ENCODE measurements around the gene FAM193B. TPM values are rescaled to one million over a fixed set of nuclear protein-coding genes. Genes with fewer than 3 reads are reported as not detected.

FAM193B gene
- total RNA-seq, 3 donors from 2014 or later = 35.4 to 81.5 (median 77.0) TPM

DNA sequence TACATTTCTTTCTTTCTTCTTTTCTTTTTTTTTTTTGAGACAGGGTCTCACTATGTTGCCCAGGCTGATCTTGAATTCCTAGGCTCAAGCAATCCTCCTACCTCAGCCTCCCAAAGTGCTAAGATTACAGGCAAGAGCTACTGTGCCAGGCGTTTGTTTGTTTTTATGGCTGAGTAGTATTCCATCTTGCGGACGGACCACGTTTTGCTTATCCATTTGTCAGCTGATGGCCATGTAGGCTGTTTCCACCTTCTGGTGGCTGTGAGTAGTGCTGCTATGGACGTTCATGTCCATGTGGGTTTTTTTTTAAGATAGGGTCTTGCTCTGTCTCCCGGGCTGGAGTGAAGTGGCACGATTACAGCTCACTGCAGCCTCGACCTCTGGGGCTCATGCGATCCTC lies 47.2 kb downstream of the FAM193B start:
- Histone ChIP-seq H3K27ac (no peak overlapping the region), H3K4me1 (no peaks in the 10 kb centered on the region), H3K4me3 (no peak overlapping the region), H3K36me3 (peaks cover 8% of the 10 kb centered on the region), H3K27me3 (no peaks in the 10 kb centered on the region), H3K9me3 (no peaks in the 10 kb centered on the region)
- TF ChIP-seq POLR2A (IDR thresholded peaks at IDR 0.05) (no peak), POLR2AphosphoS5 (IDR thresholded peaks at IDR 0.05) (no peak)
- TF ChIP-seq, protein P1, sequence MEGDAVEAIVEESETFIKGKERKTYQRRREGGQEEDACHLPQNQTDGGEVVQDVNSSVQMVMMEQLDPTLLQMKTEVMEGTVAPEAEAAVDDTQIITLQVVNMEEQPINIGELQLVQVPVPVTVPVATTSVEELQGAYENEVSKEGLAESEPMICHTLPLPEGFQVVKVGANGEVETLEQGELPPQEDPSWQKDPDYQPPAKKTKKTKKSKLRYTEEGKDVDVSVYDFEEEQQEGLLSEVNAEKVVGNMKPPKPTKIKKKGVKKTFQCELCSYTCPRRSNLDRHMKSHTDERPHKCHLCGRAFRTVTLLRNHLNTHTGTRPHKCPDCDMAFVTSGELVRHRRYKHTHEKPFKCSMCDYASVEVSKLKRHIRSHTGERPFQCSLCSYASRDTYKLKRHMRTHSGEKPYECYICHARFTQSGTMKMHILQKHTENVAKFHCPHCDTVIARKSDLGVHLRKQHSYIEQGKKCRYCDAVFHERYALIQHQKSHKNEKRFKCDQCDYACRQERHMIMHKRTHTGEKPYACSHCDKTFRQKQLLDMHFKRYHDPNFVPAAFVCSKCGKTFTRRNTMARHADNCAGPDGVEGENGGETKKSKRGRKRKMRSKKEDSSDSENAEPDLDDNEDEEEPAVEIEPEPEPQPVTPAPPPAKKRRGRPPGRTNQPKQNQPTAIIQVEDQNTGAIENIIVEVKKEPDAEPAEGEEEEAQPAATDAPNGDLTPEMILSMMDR (IDR thresholded peaks at IDR 0.05) = no peak
- DNase-seq (ENCODE audit: low spot score in 2 of 2) = no peak
- intact Hi-C loops (cut with DNase I; ENCODE audit: low total_unique reads) = no loop called here

DNA sequence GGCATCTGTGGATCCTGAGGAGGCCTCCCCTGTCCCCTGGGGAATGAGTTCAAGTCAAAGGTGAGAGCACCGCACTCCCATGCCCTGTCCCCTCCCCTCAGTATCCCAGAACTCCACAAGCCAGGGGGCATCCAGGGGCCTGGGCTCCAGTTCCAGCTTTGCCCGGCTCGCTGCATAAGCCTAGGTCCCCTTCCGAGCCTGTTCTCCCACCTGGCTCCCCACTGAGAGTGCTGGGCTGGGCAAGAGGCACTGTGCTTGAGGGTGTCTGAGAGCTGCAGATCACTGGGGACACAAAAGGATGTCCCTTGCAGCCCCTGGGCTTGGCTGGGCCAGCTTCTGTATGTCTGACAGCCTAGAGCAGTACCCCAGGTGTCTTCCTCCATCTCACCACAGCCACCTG lies 49.3 kb downstream of the FAM193B start:
- no peak for TF ChIP-seq POLR2AphosphoS5 (IDR thresholded peaks at IDR 0.05)
- TF ChIP-seq POLR2A (IDR thresholded peaks at IDR 0.05) = no peak
- TF ChIP-seq, protein P1 (IDR thresholded peaks at IDR 0.05) = no peak
- Histone ChIP-seq H3K9me3 (no peaks in the 10 kb centered on the region), H3K27ac (no peak overlapping the region), H3K27me3 (no peaks in the 10 kb centered on the region), H3K36me3 (no peaks in the 10 kb centered on the region), H3K4me1 (no peaks in the 10 kb centered on the region), H3K4me3 (no peak overlapping the region)
- no peak for DNase-seq (ENCODE audit: low spot score in 2 of 2)
- intact Hi-C loops (cut with DNase I; ENCODE audit: low total_unique reads) = no loop called here

DNA sequence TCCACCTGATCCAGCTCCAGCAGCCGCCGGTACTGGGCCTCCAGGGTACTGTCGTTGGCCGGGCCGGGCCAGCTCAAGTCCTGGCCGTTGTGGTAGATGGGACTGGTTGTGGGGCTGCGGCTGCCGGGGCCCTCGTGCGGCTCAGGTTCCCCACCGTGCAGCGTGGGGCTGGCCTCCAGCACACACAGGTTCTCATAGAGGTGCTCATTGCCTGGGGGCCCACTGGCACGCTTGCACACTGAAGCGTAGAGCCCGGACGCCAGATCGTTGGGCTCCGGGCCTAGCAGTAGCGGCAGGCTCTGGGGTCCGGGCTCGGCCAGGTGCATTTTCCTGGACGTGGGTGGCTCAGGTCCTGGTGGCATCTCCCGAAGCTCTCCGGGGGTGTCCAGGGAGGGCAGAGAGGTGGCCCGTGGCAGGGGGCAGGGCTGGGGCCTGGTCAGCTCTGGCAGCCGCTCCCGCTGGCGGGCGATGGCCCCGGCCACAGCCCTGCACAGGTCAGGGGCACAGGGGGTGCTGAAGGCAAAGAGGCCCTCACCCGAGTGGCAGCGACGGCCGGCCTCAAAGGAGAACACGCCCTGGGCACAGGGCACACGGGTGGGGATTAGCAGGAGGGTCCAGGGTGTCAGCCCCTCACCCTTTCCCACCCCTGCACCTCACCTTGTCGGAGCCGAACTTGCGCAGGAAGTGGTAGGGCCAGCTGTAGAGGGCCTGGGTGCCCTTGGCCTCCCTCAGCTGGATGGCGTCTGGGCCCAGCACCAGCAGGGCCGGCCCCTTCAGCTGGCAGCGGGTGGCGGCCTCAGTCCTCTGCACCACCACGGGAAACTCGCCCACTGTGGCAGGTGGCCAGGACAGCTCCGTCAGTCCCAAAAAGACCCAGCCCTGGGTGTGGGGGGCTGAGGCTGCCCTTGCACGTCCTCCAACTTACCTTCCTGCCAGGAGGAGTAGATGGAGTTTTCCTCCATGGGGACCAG lies 50.0 kb downstream of the FAM193B start:
- intact Hi-C loops (cut with DNase I; ENCODE audit: low total_unique reads) = loop anchor here (5.0 kb wide), 1 partner anchor 102 kb away; the partner anchor contains the start of gene PFN3
- TF ChIP-seq POLR2AphosphoS5 (IDR thresholded peaks at IDR 0.05) = no peak
- TF ChIP-seq POLR2A (IDR thresholded peaks at IDR 0.05) = no peak
- TF ChIP-seq, protein P1 (IDR thresholded peaks at IDR 0.05) = no peak
- Histone ChIP-seq H3K9me3 (no peaks in the 10 kb centered on the region), H3K27me3 (no peaks in the 10 kb centered on the region), H3K4me3 (peak overlapping the region in 1 of 3 donors; percentile 29), H3K27ac (peak overlapping the region in 1 of 2 donors; percentile 2), H3K4me1 (no peaks in the 10 kb centered on the region), H3K36me3 (no peaks in the 10 kb centered on the region)
- no peak for DNase-seq (ENCODE audit: low spot score in 2 of 2)

DNA sequence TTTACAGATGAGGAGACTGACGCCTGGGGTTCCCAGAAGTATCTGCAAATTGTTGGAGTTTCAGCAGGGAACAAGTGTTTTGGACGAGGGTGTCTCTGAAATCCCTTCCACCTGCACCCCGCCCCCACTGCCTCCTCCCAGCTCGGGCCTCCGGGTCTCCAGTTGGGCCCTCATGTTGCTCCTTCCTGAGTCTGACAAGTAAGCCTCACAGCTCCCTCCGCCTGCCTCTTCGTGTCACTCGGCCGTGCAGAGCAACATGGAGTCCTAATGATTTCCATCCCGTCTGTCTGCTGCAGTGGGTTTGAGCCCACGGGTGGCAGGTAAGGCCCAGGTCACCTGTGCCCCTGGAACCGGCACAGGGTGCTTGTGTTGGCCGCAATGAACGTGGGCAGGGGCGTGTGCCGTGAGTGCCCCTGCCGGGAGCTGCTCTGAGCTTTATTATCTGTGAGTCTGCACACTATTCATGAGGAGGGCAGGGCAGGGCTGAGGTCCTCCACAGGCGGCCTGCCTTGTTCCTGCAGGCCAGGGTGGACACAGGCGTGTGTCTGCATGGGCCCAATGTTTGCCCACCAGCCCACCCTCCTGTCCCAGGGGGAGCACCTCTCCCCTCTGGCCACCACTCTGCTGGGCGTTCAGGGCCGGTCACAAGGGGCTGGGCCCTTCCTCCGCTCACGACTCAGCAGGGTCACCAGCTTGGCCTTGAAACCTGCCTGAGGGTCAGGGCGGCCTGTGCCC lies 50.8 kb downstream of the FAM193B start:
- Histone ChIP-seq H3K4me3 (peak overlapping the region in 1 of 3 donors; percentile 29), H3K27ac (no peak overlapping the region), H3K36me3 (no peaks in the 10 kb centered on the region), H3K27me3 (no peaks in the 10 kb centered on the region), H3K4me1 (no peaks in the 10 kb centered on the region), H3K9me3 (no peaks in the 10 kb centered on the region)
- intact Hi-C loops (cut with DNase I; ENCODE audit: low total_unique reads) = loop anchor here (5.0 kb wide), 1 partner anchor 101 kb away; the partner anchor contains the start of gene PFN3
- TF ChIP-seq POLR2A (IDR thresholded peaks at IDR 0.05) (no peak), POLR2AphosphoS5 (IDR thresholded peaks at IDR 0.05) (no peak)
- TF ChIP-seq, protein P1 (IDR thresholded peaks at IDR 0.05) = no peak
- no peak for DNase-seq (ENCODE audit: low spot score in 2 of 2)
